ENCODE results near the gene PADI3.

DNA sequence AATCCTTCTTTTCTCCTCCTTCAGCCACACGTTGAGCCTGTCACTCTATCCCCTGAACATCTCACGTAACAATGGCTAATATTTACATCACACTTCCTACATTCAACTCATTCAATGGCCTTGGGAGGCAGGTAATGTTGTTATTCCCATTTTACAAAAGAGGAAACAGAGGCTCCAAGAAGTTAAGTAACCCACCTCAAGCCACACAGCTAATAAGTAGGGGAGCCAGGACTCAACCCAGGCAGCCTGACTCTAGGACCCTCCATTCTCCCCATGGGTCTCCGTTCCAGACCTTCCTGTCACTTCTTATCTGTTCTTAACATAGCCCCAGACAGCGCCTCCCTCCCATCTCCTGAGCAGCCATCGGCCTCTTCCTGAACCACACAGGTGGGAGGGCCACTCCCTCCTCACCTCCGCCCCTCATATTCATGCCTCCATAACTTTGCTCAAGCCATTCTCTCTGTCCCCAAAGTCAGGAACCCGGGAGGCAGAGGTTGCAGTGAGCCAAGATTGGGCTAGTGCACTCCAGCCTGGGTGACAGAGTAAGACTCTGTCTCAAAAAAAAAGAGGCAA, 61.3 kb downstream of the PADI3 start:
- TF ChIP-seq, protein P1, sequence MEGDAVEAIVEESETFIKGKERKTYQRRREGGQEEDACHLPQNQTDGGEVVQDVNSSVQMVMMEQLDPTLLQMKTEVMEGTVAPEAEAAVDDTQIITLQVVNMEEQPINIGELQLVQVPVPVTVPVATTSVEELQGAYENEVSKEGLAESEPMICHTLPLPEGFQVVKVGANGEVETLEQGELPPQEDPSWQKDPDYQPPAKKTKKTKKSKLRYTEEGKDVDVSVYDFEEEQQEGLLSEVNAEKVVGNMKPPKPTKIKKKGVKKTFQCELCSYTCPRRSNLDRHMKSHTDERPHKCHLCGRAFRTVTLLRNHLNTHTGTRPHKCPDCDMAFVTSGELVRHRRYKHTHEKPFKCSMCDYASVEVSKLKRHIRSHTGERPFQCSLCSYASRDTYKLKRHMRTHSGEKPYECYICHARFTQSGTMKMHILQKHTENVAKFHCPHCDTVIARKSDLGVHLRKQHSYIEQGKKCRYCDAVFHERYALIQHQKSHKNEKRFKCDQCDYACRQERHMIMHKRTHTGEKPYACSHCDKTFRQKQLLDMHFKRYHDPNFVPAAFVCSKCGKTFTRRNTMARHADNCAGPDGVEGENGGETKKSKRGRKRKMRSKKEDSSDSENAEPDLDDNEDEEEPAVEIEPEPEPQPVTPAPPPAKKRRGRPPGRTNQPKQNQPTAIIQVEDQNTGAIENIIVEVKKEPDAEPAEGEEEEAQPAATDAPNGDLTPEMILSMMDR (IDR thresholded peaks at IDR 0.05): no peak
- TF ChIP-seq POLR2A (IDR thresholded peaks at IDR 0.05): no peak
